ENCODE measurements around the gene CYYR1.

DNA sequence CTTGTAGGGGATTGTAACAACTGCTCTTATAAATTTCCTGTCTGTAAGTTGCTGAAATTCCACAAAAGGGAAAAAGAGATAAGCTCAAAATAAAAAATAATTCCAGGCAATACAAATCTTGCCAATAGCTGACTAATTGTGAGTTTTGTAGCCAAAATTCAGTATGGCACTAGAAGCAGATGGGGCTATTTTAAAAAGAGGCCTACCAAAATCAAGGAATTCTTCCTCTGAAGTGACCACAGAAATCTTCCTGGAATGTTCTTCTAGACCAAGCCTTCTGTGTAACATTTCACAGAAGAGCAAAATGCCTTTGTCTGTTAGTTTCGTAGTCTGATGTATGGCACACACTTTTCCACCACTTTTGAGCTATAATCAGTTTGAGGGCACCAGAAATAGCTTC lies 127.6 kb downstream of the CYYR1 start:
- TF ChIP-seq, protein P1, sequence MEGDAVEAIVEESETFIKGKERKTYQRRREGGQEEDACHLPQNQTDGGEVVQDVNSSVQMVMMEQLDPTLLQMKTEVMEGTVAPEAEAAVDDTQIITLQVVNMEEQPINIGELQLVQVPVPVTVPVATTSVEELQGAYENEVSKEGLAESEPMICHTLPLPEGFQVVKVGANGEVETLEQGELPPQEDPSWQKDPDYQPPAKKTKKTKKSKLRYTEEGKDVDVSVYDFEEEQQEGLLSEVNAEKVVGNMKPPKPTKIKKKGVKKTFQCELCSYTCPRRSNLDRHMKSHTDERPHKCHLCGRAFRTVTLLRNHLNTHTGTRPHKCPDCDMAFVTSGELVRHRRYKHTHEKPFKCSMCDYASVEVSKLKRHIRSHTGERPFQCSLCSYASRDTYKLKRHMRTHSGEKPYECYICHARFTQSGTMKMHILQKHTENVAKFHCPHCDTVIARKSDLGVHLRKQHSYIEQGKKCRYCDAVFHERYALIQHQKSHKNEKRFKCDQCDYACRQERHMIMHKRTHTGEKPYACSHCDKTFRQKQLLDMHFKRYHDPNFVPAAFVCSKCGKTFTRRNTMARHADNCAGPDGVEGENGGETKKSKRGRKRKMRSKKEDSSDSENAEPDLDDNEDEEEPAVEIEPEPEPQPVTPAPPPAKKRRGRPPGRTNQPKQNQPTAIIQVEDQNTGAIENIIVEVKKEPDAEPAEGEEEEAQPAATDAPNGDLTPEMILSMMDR (IDR thresholded peaks at IDR 0.05): no peak
- no peak for TF ChIP-seq ZFX (IDR thresholded peaks at IDR 0.05; ENCODE audit: borderline replicate concordance)
